Astrocyte (in vitro differentiated cells and primary cell): Measurements from ENCODE around the gene DSE. TPM values are rescaled to one million over a fixed set of nuclear protein-coding genes. Genes with fewer than 3 reads are reported as not detected.

ENCODE experiments used
- DNase-seq: peaks from one replicate; pipeline ENCODE4 v3.0.0-alpha.2; 2010; ENCODE audit warnings: low read depth
- FAIRE-seq: peaks from 2 replicates; lab custom pipeline; 2011; peaks lifted over from hg19 to GRCh38; lab: Jason Lieb, UNC
- H2AFZ ChIP-seq: 2 replicates; pipeline ENCODE4 v1.6.0; 2012; ENCODE audit warnings: low read depth, low read length, inconsistent platforms
- H3K27ac ChIP-seq: 2 replicates; pipeline ENCODE4 v1.5.1; 2011; ENCODE audit warnings: low read depth, low read length, inconsistent platforms
- H3K27me3 ChIP-seq: 2 replicates; pipeline ENCODE4 v1.6.0; 2011; ENCODE audit warnings: low read length, inconsistent platforms; ENCODE audit not compliant: insufficient read depth
- H3K36me3 ChIP-seq: 2 replicates; pipeline ENCODE4 v1.5.1; 2011; ENCODE audit warnings: low read length, inconsistent platforms; ENCODE audit not compliant: insufficient read depth
- H3K4me1 ChIP-seq: 2 replicates; pipeline ENCODE4 v1.5.1; 2011; ENCODE audit warnings: low read length, inconsistent platforms; ENCODE audit not compliant: insufficient read depth
- H3K4me2 ChIP-seq: 2 replicates; pipeline ENCODE4 v1.6.0; 2012; ENCODE audit warnings: low read length, inconsistent platforms
- H3K4me3 ChIP-seq: 2 replicates; pipeline ENCODE4 v1.5.1; 2011; ENCODE audit warnings: low read depth, mild to moderate bottlenecking, low read length, inconsistent platforms; ENCODE audit not compliant: insufficient read depth
- H3K79me2 ChIP-seq: 2 replicates; pipeline ENCODE4 v1.6.0; 2012; ENCODE audit warnings: mild to moderate bottlenecking, low read length, inconsistent platforms; ENCODE audit not compliant: insufficient read depth
- H3K9ac ChIP-seq: 2 replicates; pipeline ENCODE4 v1.6.0; 2012; ENCODE audit warnings: mild to moderate bottlenecking, low read length, inconsistent platforms
- H3K9me3 ChIP-seq: 2 replicates; pipeline ENCODE4 v1.5.1; 2012; ENCODE audit warnings: low read depth, mild to moderate bottlenecking, low read length, inconsistent platforms; ENCODE audit not compliant: insufficient read depth
- H4K20me1 ChIP-seq: 2 replicates; pipeline ENCODE4 v1.6.0; 2012; ENCODE audit warnings: low read length, inconsistent platforms; ENCODE audit not compliant: insufficient read depth
- H3K27ac Mint-ChIP-seq: one replicate; pipeline ENCODE4 v1.8.0; 2021; ENCODE audit warnings: mild to moderate bottlenecking, mixed read lengths; ENCODE audit not compliant: unreplicated experiment
- H3K27me3 Mint-ChIP-seq: one replicate; pipeline ENCODE4 v1.8.0; 2021; ENCODE audit warnings: low read depth, mixed read lengths; ENCODE audit not compliant: unreplicated experiment
- H3K36me3 Mint-ChIP-seq: one replicate; pipeline ENCODE4 v1.8.0; 2021; ENCODE audit warnings: low read depth, mixed read lengths; ENCODE audit not compliant: unreplicated experiment
- H3K4me1 Mint-ChIP-seq: one replicate; pipeline ENCODE4 v1.8.0; 2021; ENCODE audit warnings: low read depth, mixed read lengths; ENCODE audit not compliant: unreplicated experiment
- H3K4me3 Mint-ChIP-seq: one replicate; pipeline ENCODE4 v1.8.0; 2021; ENCODE audit warnings: mild to moderate bottlenecking, moderate library complexity, mixed read lengths; ENCODE audit not compliant: unreplicated experiment
- H3K9me3 Mint-ChIP-seq: one replicate; pipeline ENCODE4 v1.8.0; 2021; ENCODE audit warnings: mild to moderate bottlenecking, mixed read lengths; ENCODE audit not compliant: unreplicated experiment
- CTCF ChIP-seq: IDR thresholded peaks from 2 replicates; pipeline ENCODE4 v1.5.1; 2011; ENCODE audit warnings: low read depth, mild to moderate bottlenecking, inconsistent platforms, low read length, moderate library complexity; ENCODE audit not compliant: insufficient read depth
- EZH2 ChIP-seq: IDR thresholded peaks from 2 replicates; pipeline ENCODE4 v1.6.1; 2012; ENCODE audit warnings: mild to moderate bottlenecking, low read length, inconsistent platforms; ENCODE audit not compliant: insufficient read depth
- total RNA-seq: library from RNA; stranded (reverse); gene quantifications from 2 replicates; pipeline ENCODE4 v1.2.1, GENCODE V29; 2021

The DSE gene
- total RNA-seq, 1 donor from 2014 or later, result 83.2 TPM

GRCh38 chr6:116444092-116444491, 73.3 kb downstream of the DSE start:
- Mint-ChIP-seq H3K4me1 (peaks cover 38% of the 10 kb centered on the region), H3K36me3 (no peaks in the 10 kb centered on the region), H3K9me3 (no peaks in the 10 kb centered on the region), H3K27ac (peak overlapping the region; percentile 20), H3K4me3 (no peak overlapping the region), H3K27me3 (no peaks in the 10 kb centered on the region)
- Histone ChIP-seq H3K27me3 (no peaks in the 10 kb centered on the region), H3K9me3 (no peaks in the 10 kb centered on the region), H3K36me3 (no peaks in the 10 kb centered on the region), H2AFZ (no peak overlapping the region), H3K4me3 (no peak overlapping the region), H3K4me1 (peaks cover 22% of the 10 kb centered on the region), H3K9ac (no peak overlapping the region), H3K27ac (no peak overlapping the region), H3K4me2 (no peak overlapping the region), H3K79me2 (no peaks in the 10 kb centered on the region), H4K20me1 (no peaks in the 10 kb centered on the region)
- TF ChIP-seq CTCF, result peak; percentile 56
- no peak for TF ChIP-seq EZH2
- DNase-seq, result no peak
- FAIRE-seq, result peak; percentile 85

- Histone ChIP-seq H4K20me1 (no peaks in the 10 kb centered on the region), H3K79me2 (no peaks in the 10 kb centered on the region), H3K27ac (no peak overlapping the region), H3K4me2 (no peak overlapping the region), H3K4me3 (no peak overlapping the region), H3K4me1 (peaks cover 20% of the 10 kb centered on the region), H2AFZ (no peak overlapping the region), H3K36me3 (no peaks in the 10 kb centered on the region), H3K27me3 (no peaks in the 10 kb centered on the region), H3K9ac (no peak overlapping the region), H3K9me3 (no peaks in the 10 kb centered on the region)
- no peak overlapping the region for H3K27ac Mint-ChIP-seq
- FAIRE-seq (no peak), DNase-seq (no peak)
- H3K4me3 Mint-ChIP-seq, result no peak overlapping the region
- no peak for TF ChIP-seq EZH2
- no peak for TF ChIP-seq CTCF
- peaks cover 34% of the 10 kb centered on the region for H3K4me1 Mint-ChIP-seq
- H3K27me3 Mint-ChIP-seq, result no peaks in the 10 kb centered on the region
- H3K36me3 Mint-ChIP-seq, result no peaks in the 10 kb centered on the region
- no peaks in the 10 kb centered on the region for H3K9me3 Mint-ChIP-seq
These were observed 73.8 kb downstream of the DSE start for GRCh38 chr6:116444575-116444974.

GRCh38 chr6:116445102-116445501, 74.4 kb downstream of the DSE start:
- H3K9me3 Mint-ChIP-seq, result no peaks in the 10 kb centered on the region
- H3K36me3 Mint-ChIP-seq, result no peaks in the 10 kb centered on the region
- Histone ChIP-seq H3K4me1 (peaks cover 17% of the 10 kb centered on the region), H4K20me1 (no peaks in the 10 kb centered on the region), H3K36me3 (no peaks in the 10 kb centered on the region), H3K27me3 (no peaks in the 10 kb centered on the region), H3K4me2 (no peak overlapping the region), H3K9ac (no peak overlapping the region), H2AFZ (no peak overlapping the region), H3K4me3 (no peak overlapping the region), H3K27ac (no peak overlapping the region), H3K79me2 (no peaks in the 10 kb centered on the region), H3K9me3 (no peaks in the 10 kb centered on the region)
- H3K27me3 Mint-ChIP-seq, result no peaks in the 10 kb centered on the region
- TF ChIP-seq CTCF (no peak), EZH2 (no peak)
- H3K27ac Mint-ChIP-seq, result no peak overlapping the region
- peaks cover 31% of the 10 kb centered on the region for H3K4me1 Mint-ChIP-seq
- no peak overlapping the region for H3K4me3 Mint-ChIP-seq
- DNase-seq (no peak), FAIRE-seq (no peak)
